ENCODE data around the gene MVD.
A peak's percentile ranks its signal among the peaks of the same experiment; 100 is the strongest.

The MVD gene

GRCh38 chr16:88662222-88662842 lies 559 bp downstream of the MVD start:
- Histone ChIP-seq H3F3A (ENCODE audit: insufficient read depth) (peaks cover 21% of the 10 kb centered on the region), H3K9me2 (replicated peaks; ENCODE audit: insufficient read depth, low read length) (no peaks in the 10 kb centered on the region), H3K4me3 (ENCODE audit: insufficient read depth, low read length, poor library complexity, severe bottlenecking) (peak overlapping the region; percentile 76), H4K20me1 (ENCODE audit: low read depth, low read length) (0 out of 2 replicates have a peak, but pooled peaks cover 2% of the 10 kb centered on the region), H3K36me3 (ENCODE audit: low read length) (no peaks in the 10 kb centered on the region), H3K79me2 (ENCODE audit: insufficient read depth, low read length) (peaks cover 36% of the 10 kb centered on the region), H3K9ac (ENCODE audit: low read length) (peak overlapping the region; percentile 94), H3K27ac (ENCODE audit: low read depth, low read length) (peak overlapping the region; percentile 66), H2AFZ (ENCODE audit: low read depth, low read length, severe bottlenecking) (no peak overlapping the region), H3K9me3 (ENCODE audit: insufficient read depth, low read length) (no peaks in the 10 kb centered on the region), H3K27me3 (ENCODE audit: low read length) (no peaks in the 10 kb centered on the region), H3K4me2 (ENCODE audit: low read depth, low read length, poor library complexity, severe bottlenecking) (peak overlapping the region; percentile 91)
- TF ChIP-seq EZH2phosphoT487 (conservative IDR thresholded peaks at IDR 0.05; ENCODE audit: low read length) = no peak
- TF ChIP-seq, protein P1, sequence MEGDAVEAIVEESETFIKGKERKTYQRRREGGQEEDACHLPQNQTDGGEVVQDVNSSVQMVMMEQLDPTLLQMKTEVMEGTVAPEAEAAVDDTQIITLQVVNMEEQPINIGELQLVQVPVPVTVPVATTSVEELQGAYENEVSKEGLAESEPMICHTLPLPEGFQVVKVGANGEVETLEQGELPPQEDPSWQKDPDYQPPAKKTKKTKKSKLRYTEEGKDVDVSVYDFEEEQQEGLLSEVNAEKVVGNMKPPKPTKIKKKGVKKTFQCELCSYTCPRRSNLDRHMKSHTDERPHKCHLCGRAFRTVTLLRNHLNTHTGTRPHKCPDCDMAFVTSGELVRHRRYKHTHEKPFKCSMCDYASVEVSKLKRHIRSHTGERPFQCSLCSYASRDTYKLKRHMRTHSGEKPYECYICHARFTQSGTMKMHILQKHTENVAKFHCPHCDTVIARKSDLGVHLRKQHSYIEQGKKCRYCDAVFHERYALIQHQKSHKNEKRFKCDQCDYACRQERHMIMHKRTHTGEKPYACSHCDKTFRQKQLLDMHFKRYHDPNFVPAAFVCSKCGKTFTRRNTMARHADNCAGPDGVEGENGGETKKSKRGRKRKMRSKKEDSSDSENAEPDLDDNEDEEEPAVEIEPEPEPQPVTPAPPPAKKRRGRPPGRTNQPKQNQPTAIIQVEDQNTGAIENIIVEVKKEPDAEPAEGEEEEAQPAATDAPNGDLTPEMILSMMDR (IDR thresholded peaks at IDR 0.05; ENCODE audit: insufficient read depth, low read length, poor library complexity, severe bottlenecking) = no peak

- Histone ChIP-seq H3K4me2 (ENCODE audit: low read depth, low read length, poor library complexity, severe bottlenecking) (peak overlapping the region; percentile 91), H3K27me3 (ENCODE audit: low read length) (no peaks in the 10 kb centered on the region), H3F3A (ENCODE audit: insufficient read depth) (peaks cover 21% of the 10 kb centered on the region), H3K9me3 (ENCODE audit: insufficient read depth, low read length) (no peaks in the 10 kb centered on the region), H2AFZ (ENCODE audit: low read depth, low read length, severe bottlenecking) (no peak overlapping the region), H3K9me2 (replicated peaks; ENCODE audit: insufficient read depth, low read length) (no peaks in the 10 kb centered on the region), H3K79me2 (ENCODE audit: insufficient read depth, low read length) (peaks cover 36% of the 10 kb centered on the region), H4K20me1 (ENCODE audit: low read depth, low read length) (0 out of 2 replicates have a peak, but pooled peaks cover 2% of the 10 kb centered on the region), H3K36me3 (ENCODE audit: low read length) (no peaks in the 10 kb centered on the region), H3K9ac (ENCODE audit: low read length) (peak overlapping the region; percentile 20; the same call in 1 of the 2 replicates), H3K27ac (ENCODE audit: low read depth, low read length) (peak overlapping the region; percentile 57), H3K4me3 (ENCODE audit: insufficient read depth, low read length, poor library complexity, severe bottlenecking) (peak overlapping the region; percentile 23)
- TF ChIP-seq, protein P1 (IDR thresholded peaks at IDR 0.05; ENCODE audit: insufficient read depth, low read length, poor library complexity, severe bottlenecking) = no peak
Measured at GRCh38 chr16:88661468-88661867, 1.4 kb downstream of the MVD start.

- H3K9me2 ChIP-seq (replicated peaks; ENCODE audit: insufficient read depth, low read length) = no peaks in the 10 kb centered on the region
- H4K20me1 ChIP-seq (ENCODE audit: low read depth, low read length) = 0 out of 2 replicates have a peak, but pooled peaks cover 2% of the 10 kb centered on the region
Measured at GRCh38 chr16:88659160-88659559, 3.7 kb downstream of the MVD start.

More at GRCh38 chr16:88659160-88659559, 3.7 kb downstream of the MVD start:
- H2AFZ ChIP-seq (ENCODE audit: low read depth, low read length, severe bottlenecking) = no peak overlapping the region
- no peaks in the 10 kb centered on the region for H3K9me3 ChIP-seq (ENCODE audit: insufficient read depth, low read length)
- no peak overlapping the region for H3K27ac ChIP-seq (ENCODE audit: low read depth, low read length)
- no peak overlapping the region for H3K4me2 ChIP-seq (ENCODE audit: low read depth, low read length, poor library complexity, severe bottlenecking)
- no peak overlapping the region for H3K4me3 ChIP-seq (ENCODE audit: insufficient read depth, low read length, poor library complexity, severe bottlenecking)
- no peak overlapping the region for H3K9ac ChIP-seq (ENCODE audit: low read length)
- peaks cover 11% of the 10 kb centered on the region for H3F3A ChIP-seq (ENCODE audit: insufficient read depth)
- TF ChIP-seq EZH2phosphoT487 (conservative IDR thresholded peaks at IDR 0.05; ENCODE audit: low read length) = no peak
- TF ChIP-seq, protein P1 (IDR thresholded peaks at IDR 0.05; ENCODE audit: insufficient read depth, low read length, poor library complexity, severe bottlenecking) = no peak
- H3K36me3 ChIP-seq (ENCODE audit: low read length) = no peaks in the 10 kb centered on the region
- H3K27me3 ChIP-seq (ENCODE audit: low read length) = no peaks in the 10 kb centered on the region
- H3K79me2 ChIP-seq (ENCODE audit: insufficient read depth, low read length) = peaks cover 36% of the 10 kb centered on the region

All from SU-DHL-6 (cell line).